ENCODE data around the gene KCTD16.

Gene KCTD16

GRCh38 chr5:144463481-144464223, 293.0 kb downstream of the KCTD16 start:
- DNase-seq (ENCODE audit: low read depth), result no peak

- no peak for DNase-seq (ENCODE audit: low read depth)
Observed at GRCh38 chr5:144464306-144464705, 293.6 kb downstream of the KCTD16 start.

- no peak for DNase-seq (ENCODE audit: low read depth)
Observed at GRCh38 chr5:144465441-144465840, 294.8 kb downstream of the KCTD16 start.

GRCh38 chr5:144467792-144468191, 297.1 kb downstream of the KCTD16 start:
- no peak for DNase-seq (ENCODE audit: low read depth)

GRCh38 chr5:144468571-144468970, 297.9 kb downstream of the KCTD16 start:
- no peak for DNase-seq (ENCODE audit: low read depth)

- no peak for DNase-seq (ENCODE audit: low read depth)
Observed at GRCh38 chr5:144469106-144469505, 298.4 kb downstream of the KCTD16 start.

- DNase-seq (ENCODE audit: low read depth), result no peak
Observed at GRCh38 chr5:144472221-144472620, 301.5 kb downstream of the KCTD16 start.

GRCh38 chr5:144473650-144474049, 303.0 kb downstream of the KCTD16 start:
- DNase-seq (ENCODE audit: low read depth), result no peak

- no peak for DNase-seq (ENCODE audit: low read depth)
Observed at GRCh38 chr5:144478565-144478964, 307.9 kb downstream of the KCTD16 start.

GRCh38 chr5:144481861-144482260, 311.2 kb downstream of the KCTD16 start:
- DNase-seq (ENCODE audit: low read depth), result no peak

- DNase-seq (ENCODE audit: low read depth), result no peak
Observed at GRCh38 chr5:144484124-144484897, 313.6 kb downstream of the KCTD16 start.

GRCh38 chr5:144485540-144485939, 314.9 kb downstream of the KCTD16 start:
- DNase-seq (ENCODE audit: low read depth), result no peak

- DNase-seq (ENCODE audit: low read depth), result no peak
Observed at GRCh38 chr5:144487207-144487606, 316.5 kb downstream of the KCTD16 start.

- DNase-seq (ENCODE audit: low read depth), result no peak
Observed at GRCh38 chr5:144487761-144488160, 317.1 kb downstream of the KCTD16 start.

GRCh38 chr5:144503123-144503522, 332.4 kb downstream of the KCTD16 start:
- DNase-seq (ENCODE audit: low read depth), result no peak

GRCh38 chr5:144504929-144505577, 334.4 kb downstream of the KCTD16 start:
- DNase-seq (ENCODE audit: low read depth), result no peak

GRCh38 chr5:144510845-144511579, 340.3 kb downstream of the KCTD16 start:
- no peak for DNase-seq (ENCODE audit: low read depth)

- no peak for DNase-seq (ENCODE audit: low read depth)
Observed at GRCh38 chr5:144511580-144512072, 341.0 kb downstream of the KCTD16 start.

- DNase-seq (ENCODE audit: low read depth), result no peak
Observed at GRCh38 chr5:144522698-144523097, 352.0 kb downstream of the KCTD16 start.

- no peak for DNase-seq (ENCODE audit: low read depth)
Observed at GRCh38 chr5:144525000-144525399, 354.3 kb downstream of the KCTD16 start.

- DNase-seq (ENCODE audit: low read depth), result no peak
Observed at GRCh38 chr5:144531188-144531587, 360.5 kb downstream of the KCTD16 start.

Data from activated T-cell treated with anti-CD3 and anti-CD28 coated beads for 1 hour (primary cell).